Endothelial cell of umbilical vein (primary cell): Measurements from ENCODE around the gene HSD17B11. TPM values are rescaled to one million over a fixed set of nuclear protein-coding genes. Genes with fewer than 3 reads are reported as not detected.
"Not testable (repeated sequence)": the region's sequence is repeated elsewhere in the genome, so short reads cannot be mapped to it uniquely, and the experiment has no call there.

ENCODE experiments used
- BruUV-seq: library from RNA; stranded (reverse); fragments of 400-500 nt; replicated peaks from 2 replicates; lab custom pipeline; 2021; lab: Mats Ljungman, UMichigan
- CTCF ChIA-PET: fragments of 300-600, 350-600 bp; sonication (Branson Sonifier 250); formaldehyde crosslinking; loops from one replicate; lab custom pipeline; 2021; ENCODE audit warnings: antibody characterized with exemption, inconsistent platforms; lab: Charles Lee
- POLR2A ChIA-PET: fragments of 300-600, 350-600 bp; sonication (Branson Sonifier 250); formaldehyde crosslinking; loops from one replicate; lab custom pipeline; 2021; ENCODE audit warnings: antibody characterized with exemption, inconsistent platforms; lab: Charles Lee
- DNase-seq: peaks from one replicate; pipeline ENCODE4 v3.0.0-alpha.2; 2011; ENCODE audit warnings: low read depth, low spot score
- FAIRE-seq: peaks from 2 replicates; lab custom pipeline; 2011; peaks lifted over from hg19 to GRCh38; lab: Jason Lieb, UNC
- H2AFZ ChIP-seq: 2 replicates; pipeline ENCODE4 v1.6.0; 2012; ENCODE audit warnings: low read depth, low read length, control low read depth, inconsistent platforms
- H3K27ac ChIP-seq: 2 replicates; pipeline ENCODE4 v1.5.1; 2011; ENCODE audit warnings: low read depth, mild to moderate bottlenecking, control low read depth, low read length, moderate library complexity; ENCODE audit not compliant: insufficient read depth
- H3K27me3 ChIP-seq, 2 experiments: 2 replicates each; pipeline versions ENCODE4 v1.6.0 to v1.6.1; 2011; ENCODE audit warnings: low read length in 2 of 2, mixed read lengths in 1 of 2; ENCODE audit not compliant: control insufficient read depth in 2 of 2, insufficient read depth in 2 of 2
- H3K36me3 ChIP-seq, 2 experiments: 2 replicates in 1 of 2; 3 replicates in 1 of 2; pipeline ENCODE4 v1.5.1; 2011; ENCODE audit warnings: low read length in 2 of 2, mild to moderate bottlenecking in 1 of 2, moderate library complexity in 1 of 2; ENCODE audit not compliant: control insufficient read depth in 2 of 2, insufficient read depth in 2 of 2; ENCODE audit errors: extremely low read depth in 1 of 2
- H3K4me1 ChIP-seq: 3 replicates; pipeline ENCODE4 v1.5.1; 2011; ENCODE audit warnings: mild to moderate bottlenecking, low read length; ENCODE audit not compliant: control insufficient read depth, insufficient read depth; ENCODE audit errors: extremely low read depth
- H3K4me2 ChIP-seq: 2 replicates; pipeline ENCODE4 v1.6.1; 2011; ENCODE audit warnings: low read length, control low read depth, mixed read lengths; ENCODE audit not compliant: insufficient read depth
- H3K4me3 ChIP-seq, 3 experiments: fragments of 200-600 bp in 1 of 3; sonication (generic), shearing (Covaris generic) in 1 of 3; replicated peaks in 1 of 3; 2 replicates each; pipeline ENCODE4 v1.5.1; 2011 to 2016; ENCODE audit warnings: control low read depth in 3 of 3, low read length in 3 of 3, mild to moderate bottlenecking in 2 of 3, inconsistent platforms in 1 of 3, low read depth in 1 of 3, moderate library complexity in 1 of 3; ENCODE audit not compliant: insufficient read depth in 1 of 3
- H3K79me2 ChIP-seq: 2 replicates; pipeline ENCODE4 v1.6.0; 2012; ENCODE audit warnings: low read length, inconsistent platforms; ENCODE audit not compliant: control insufficient read depth, insufficient read depth
- H3K9ac ChIP-seq: replicated peaks from 2 replicates; pipeline ENCODE3; 2011; ENCODE audit warnings: low read length, control low read depth; ENCODE audit not compliant: insufficient read depth; ENCODE audit errors: extremely low read depth
- H3K9me1 ChIP-seq: replicated peaks from 3 replicates; pipeline ENCODE4 v1.6.0; 2011; ENCODE audit warnings: mild to moderate bottlenecking, low read length; ENCODE audit not compliant: control insufficient read depth, insufficient read depth; ENCODE audit errors: extremely low read depth
- H3K9me3 ChIP-seq: replicated peaks from 2 replicates; pipeline ENCODE4 v1.5.1; 2012; ENCODE audit warnings: low read length, inconsistent platforms; ENCODE audit not compliant: control insufficient read depth, insufficient read depth
- H4K20me1 ChIP-seq: replicated peaks from 2 replicates; pipeline ENCODE3; 2011; ENCODE audit warnings: mild to moderate bottlenecking, low read length; ENCODE audit not compliant: control insufficient read depth, insufficient read depth; ENCODE audit errors: extremely low read depth
- CTCF ChIP-seq, 2 donors: IDR thresholded peaks; 1 replicate in 1 of 2; 2 replicates in 1 of 2; pipeline ENCODE4 v1.5.1; 2011; ENCODE audit warnings: low read length in 2 of 2, mild to moderate bottlenecking in 2 of 2, moderate library complexity in 2 of 2, control low read depth in 1 of 2, inconsistent platforms in 1 of 2, low read depth in 1 of 2; ENCODE audit not compliant: insufficient read depth in 1 of 2; ENCODE audit errors: extremely low read depth in 1 of 2
- EZH2 ChIP-seq: IDR thresholded peaks from 2 replicates; pipeline ENCODE4 v1.6.1; 2012; ENCODE audit warnings: borderline replicate concordance, low read depth, mild to moderate bottlenecking, moderate library complexity, low read length, inconsistent platforms; ENCODE audit not compliant: severe bottlenecking
- FOS ChIP-seq: IDR thresholded peaks from 2 replicates; pipeline ENCODE4 v1.6.1; 2011; ENCODE audit warnings: mild to moderate bottlenecking, low read length, moderate library complexity, borderline replicate concordance; ENCODE audit not compliant: insufficient read depth
- GATA2 ChIP-seq: IDR thresholded peaks from 2 replicates; pipeline ENCODE4 v1.7.0; 2011; ENCODE audit warnings: low read depth, mild to moderate bottlenecking, moderate library complexity, mixed read lengths, low read length; ENCODE audit not compliant: insufficient read length, insufficient read depth
- JUN ChIP-seq: IDR thresholded peaks from 2 replicates; pipeline ENCODE4 v1.6.1; 2011; ENCODE audit warnings: borderline replicate concordance, low read depth; ENCODE audit not compliant: insufficient read length, insufficient read depth
- MAX ChIP-seq: IDR thresholded peaks from 2 replicates; pipeline ENCODE4 v1.6.1; 2011; ENCODE audit not compliant: insufficient read depth, insufficient read length
- MYC ChIP-seq: IDR thresholded peaks from one replicate; pipeline ENCODE4 v1.6.1; 2011; ENCODE audit warnings: mild to moderate bottlenecking, low read depth, low read length
- POLR2A ChIP-seq: IDR thresholded peaks from 2 replicates; pipeline ENCODE4 v1.6.1; 2012; ENCODE audit warnings: low read depth, mild to moderate bottlenecking, control low read depth, low read length
- POLR2AphosphoS5 ChIP-seq: IDR thresholded peaks from 2 replicates; pipeline ENCODE4 v1.6.1; 2012; ENCODE audit warnings: low read depth, mild to moderate bottlenecking, control low read depth, low read length, moderate library complexity; ENCODE audit not compliant: insufficient read depth
- dilution Hi-C: fragments of 300-500 bp; cut with MboI; formaldehyde crosslinking; loops from one replicate; pipeline ENCODE4 v1.15.0; 2019; ENCODE audit warnings: low sequenced_read_pairs; ENCODE audit not compliant: extremely low pct_ligation_motif_present
- intact Hi-C: fragments of 100-400 bp; cut with micrococcal nuclease; formaldehyde crosslinking; loops from one replicate; pipeline ENCODE4 v1.10.0; 2022
- polyA plus RNA-seq, 4 experiments: library from polyadenylated mRNA; depleted of rRNA in 3 of 4; stranded (reverse) in 3 of 4; unstranded in 1 of 4; fragments of >200 nt; gene quantifications; 2 replicates each; pipeline versions ENCODE4 v1.2.1 to v1.2.3, GENCODE V29; 2011 to 2012; ENCODE audit warnings: missing spikeins in 1 of 4
- total RNA-seq: library from RNA; stranded (reverse); gene quantifications from 2 replicates; pipeline ENCODE4 v1.2.3, GENCODE V29; 2021

Gene HSD17B11
- total and polyA plus RNA-seq, 2 donors (not counting 3 experiments of a cell fraction or from before 2014, with no cell fraction given), result 10.7 to 21.1 TPM

GRCh38 chr4:87409420-87409939, 18.5 kb upstream of the HSD17B11 start:
- dilution Hi-C loops, result no loop called here
- Histone ChIP-seq H3K27ac (no peak overlapping the region), H3K4me3 (no peak overlapping the region), H3K79me2 (no peaks in the 10 kb centered on the region), H3K9me1 (no peaks in the 10 kb centered on the region), H3K36me3 (no peaks in the 10 kb centered on the region), H3K4me2 (no peak overlapping the region), H3K9me3 (no peaks in the 10 kb centered on the region), H3K4me1 (no peaks in the 10 kb centered on the region), H4K20me1 (no peaks in the 10 kb centered on the region), H3K9ac (no peak overlapping the region), H2AFZ (no peak overlapping the region), H3K27me3 (peaks cover 8 to 17% of the 10 kb centered on the region in 2 experiments)
- TF ChIP-seq FOS, result no peak
- no peak for TF ChIP-seq POLR2A
- no peak for TF ChIP-seq POLR2AphosphoS5
- TF ChIP-seq CTCF (IDR thresholded peaks at IDR 0.05; ENCODE audit: extremely low read depth in 1 of 2, insufficient read depth in 1 of 2, low read depth in 1 of 2, low read length in 2 of 2), result no peak
- no peak for TF ChIP-seq JUN
- TF ChIP-seq EZH2, result no peak
- no peak for TF ChIP-seq GATA2
- TF ChIP-seq MAX, result no peak
- no peak for TF ChIP-seq MYC
- POLR2A ChIA-PET, result no interaction called here
- FAIRE-seq (no peak), DNase-seq (peak; percentile 65)
- CTCF ChIA-PET, result no interaction called here
- BruUV-seq, result no TSS peak
- intact Hi-C loops, result no loop called here

- POLR2A ChIA-PET, H3K4me1 ChIP-seq, H3K9me1 ChIP-seq, H4K20me1 ChIP-seq, DNase-seq, H3K4me3 ChIP-seq, dilution Hi-C loops, intact Hi-C loops, H3K9me3 ChIP-seq, H2AFZ ChIP-seq, CTCF ChIA-PET, H3K27ac ChIP-seq, H3K79me2 ChIP-seq, FAIRE-seq, H3K9ac ChIP-seq, H3K36me3 ChIP-seq, BruUV-seq, H3K4me2 ChIP-seq: not testable (repeated sequence)
- peaks cover 8 to 22% of the 10 kb centered on the region in 2 experiments for H3K27me3 ChIP-seq
Observed at GRCh38 chr4:87406902-87407301, 15.9 kb upstream of the HSD17B11 start.
